Measurements from ENCODE around the gene GALNT17.

GALNT17 gene

GRCh38 chr7:71404726-71405345 lies 272.9 kb downstream of the GALNT17 start:
- no peak for DNase-seq

- DNase-seq, result no peak
Measured at GRCh38 chr7:71408271-71408670, 276.3 kb downstream of the GALNT17 start.

- DNase-seq, result no peak
Measured at GRCh38 chr7:71409550-71410157, 277.7 kb downstream of the GALNT17 start.

- DNase-seq, result no peak
Measured at GRCh38 chr7:71411475-71411874, 279.5 kb downstream of the GALNT17 start.

- DNase-seq, result no peak
Measured at GRCh38 chr7:71414490-71414889, 282.5 kb downstream of the GALNT17 start.

GRCh38 chr7:71419546-71420337 lies 287.8 kb downstream of the GALNT17 start:
- DNase-seq, result no peak

- no peak for DNase-seq
Measured at GRCh38 chr7:71422104-71422503, 290.2 kb downstream of the GALNT17 start.

- DNase-seq, result no peak
Measured at GRCh38 chr7:71424166-71425035, 292.5 kb downstream of the GALNT17 start.

- DNase-seq, result no peak
Measured at GRCh38 chr7:71429083-71429482, 297.1 kb downstream of the GALNT17 start.

GRCh38 chr7:71430246-71430645 lies 298.3 kb downstream of the GALNT17 start:
- no peak for DNase-seq

GRCh38 chr7:71439321-71439720 lies 307.4 kb downstream of the GALNT17 start:
- DNase-seq, result no peak

GRCh38 chr7:71442492-71443190 lies 310.7 kb downstream of the GALNT17 start:
- no peak for DNase-seq

GRCh38 chr7:71443191-71443530 lies 311.2 kb downstream of the GALNT17 start:
- DNase-seq, result no peak

- no peak for DNase-seq
Measured at GRCh38 chr7:71444130-71444529, 312.2 kb downstream of the GALNT17 start.

- no peak for DNase-seq
Measured at GRCh38 chr7:71453630-71454029, 321.7 kb downstream of the GALNT17 start.

- DNase-seq, result no peak
Measured at GRCh38 chr7:71454981-71455380, 323.0 kb downstream of the GALNT17 start.

- DNase-seq, result no peak
Measured at GRCh38 chr7:71457021-71457420, 325.1 kb downstream of the GALNT17 start.

GRCh38 chr7:71457846-71458590 lies 326.1 kb downstream of the GALNT17 start:
- no peak for DNase-seq

- no peak for DNase-seq
Measured at GRCh38 chr7:71459132-71459531, 327.2 kb downstream of the GALNT17 start.

GRCh38 chr7:71461572-71461971 lies 329.6 kb downstream of the GALNT17 start:
- no peak for DNase-seq

- no peak for DNase-seq
Measured at GRCh38 chr7:71465741-71466189, 333.8 kb downstream of the GALNT17 start.
